Measurements from ENCODE around the gene ABCG4. TPM values are rescaled to one million over a fixed set of nuclear protein-coding genes. Genes with fewer than 3 reads are reported as not detected.

ABCG4 gene
- total and polyA plus RNA-seq, 2 of the 8 experiments (the other 6 are each of a cell fraction or from before 2014, with no cell fraction given), result 1.8 to 2.3 TPM

DNA sequence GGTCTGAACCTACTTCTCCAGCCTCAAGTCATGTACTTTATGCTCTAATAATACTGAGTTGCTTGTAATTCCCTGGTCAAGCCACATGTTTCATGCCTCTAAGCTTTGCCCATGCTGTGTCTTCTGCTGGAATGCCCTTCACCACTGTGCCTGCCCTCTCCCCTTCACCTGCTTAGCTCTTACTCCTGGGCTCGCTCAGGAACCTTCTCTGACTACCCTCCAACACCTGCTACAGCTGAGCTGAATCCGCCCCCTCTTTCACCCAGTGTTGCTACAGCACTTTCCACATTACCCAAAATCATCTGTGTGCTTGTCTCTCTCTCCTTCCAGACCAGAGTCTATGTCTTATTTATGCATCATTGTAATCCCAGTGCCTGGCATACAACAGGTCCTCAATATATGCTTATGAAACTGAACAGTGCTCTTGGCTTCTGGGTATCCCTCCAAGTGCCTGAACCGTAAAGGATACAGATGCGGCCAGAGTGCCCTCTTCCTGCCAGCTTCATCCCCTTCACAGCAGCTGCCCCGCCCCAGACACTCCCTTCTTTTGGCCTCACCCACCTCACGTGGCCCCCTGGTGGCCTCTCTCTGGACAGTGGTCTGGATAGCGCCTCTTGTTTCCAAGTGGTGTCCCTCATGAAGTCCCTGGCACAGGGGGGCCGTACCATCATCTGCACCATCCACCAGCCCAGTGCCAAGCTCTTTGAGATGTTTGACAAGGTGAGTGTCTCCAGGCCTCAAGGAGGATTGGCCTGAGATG is 7.1 kb downstream of the ABCG4 start (continued):
- TF ChIP-seq CHD7 (IDR thresholded peaks at IDR 0.05; ENCODE audit: insufficient replicate concordance, low read length) (no peak), CHD1 (IDR thresholded peaks at IDR 0.05; ENCODE audit: low read depth, low read length) (no peak), CTCF (IDR thresholded peaks at IDR 0.05; ENCODE audit: control extremely low read depth in 1 of 3, insufficient read depth in 1 of 3, low read depth in 1 of 3, low read length in 3 of 3) (peak; percentile 29 to 48 (median 33))

Data from H1 (cell line).